Stimulated activated CD8-positive, alpha-beta memory T cell treated with anti-CD3 and anti-CD28 coated beads, Interleukin-15, amount 100 ng/mL, for 48 hours (primary cell): ENCODE data around the gene NDUFC1.
A peak's percentile ranks its signal among the peaks of the same experiment; 100 is the strongest.
"Not testable (repeated sequence)": the region's sequence is repeated elsewhere in the genome, so short reads cannot be mapped to it uniquely, and the experiment has no call there.

ENCODE experiments used
- DNase-seq, 2 donors: peaks; one replicate each; pipeline ENCODE4 v3.0.0-alpha.2; 2020; ENCODE audit warnings: low read depth in 2 of 2

Gene NDUFC1

DNA sequence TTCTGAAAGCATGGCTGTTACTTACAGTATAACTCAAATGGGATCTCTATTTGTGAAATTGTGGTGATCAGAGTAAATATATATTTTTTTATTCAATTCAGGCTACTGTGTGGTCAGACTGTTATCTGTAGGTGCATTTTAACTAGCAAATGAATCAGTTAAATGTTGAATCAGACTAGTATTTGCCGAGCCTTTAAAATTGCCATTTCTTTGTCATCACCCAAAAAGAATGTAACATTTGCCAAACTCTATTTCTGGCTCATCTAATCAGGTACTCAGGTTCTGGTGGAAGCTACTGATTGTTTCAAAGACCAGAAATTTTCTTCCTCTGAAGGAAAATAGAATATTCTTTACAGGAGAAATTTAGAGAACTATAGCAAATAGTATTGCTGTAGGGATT is 2.7 kb downstream of the NDUFC1 start:
- DNase-seq, result no peak

- DNase-seq, result no peak
Measured at GRCh38 chr4:139297001-139297410, 5.3 kb downstream of the NDUFC1 start.

- no peak for DNase-seq
Measured at GRCh38 chr4:139295942-139296299, 6.4 kb downstream of the NDUFC1 start.

DNA sequence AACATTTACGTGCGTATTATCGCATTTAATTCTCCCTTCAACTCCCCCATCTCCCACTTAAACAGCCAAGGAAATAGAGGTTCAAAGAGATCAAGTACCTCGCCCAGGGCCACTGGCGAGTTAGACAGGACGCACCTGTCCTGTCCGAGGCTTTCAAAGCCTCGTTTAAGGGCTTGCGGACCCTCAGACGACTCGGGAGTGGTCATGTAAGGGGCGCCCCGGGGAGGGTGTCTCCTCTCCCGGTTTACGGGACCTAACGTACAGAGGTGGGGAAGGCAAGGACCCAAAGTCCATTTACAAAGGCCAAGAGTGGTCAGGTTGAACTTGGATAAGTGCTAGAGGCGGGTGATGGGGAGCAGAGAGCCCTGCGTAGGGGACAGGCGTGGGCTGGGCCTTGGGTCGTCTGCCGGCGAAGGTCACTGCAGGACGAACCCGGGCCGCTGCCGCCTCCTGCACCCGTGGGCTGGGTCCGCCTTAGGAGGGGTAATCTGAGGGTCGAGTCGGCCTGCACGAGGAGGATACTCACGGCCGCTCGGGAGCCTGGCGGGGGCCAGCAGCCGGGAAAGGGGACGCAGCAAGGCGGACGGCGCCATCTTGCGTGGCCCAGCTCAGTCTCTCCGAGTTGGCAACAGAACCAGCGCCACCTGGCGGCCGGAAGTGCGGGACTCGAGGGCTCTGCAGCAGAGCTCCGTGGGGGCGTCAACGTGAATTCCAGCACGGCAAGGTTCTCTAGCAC is 6.9 kb downstream of the NDUFC1 start:
- peak; percentile 92 to 94 for DNase-seq

GRCh38 chr4:139286186-139286698 is 16.0 kb downstream of the NDUFC1 start:
- no peak for DNase-seq

GRCh38 chr4:139282721-139283075 is 19.6 kb downstream of the NDUFC1 start:
- no peak for DNase-seq

DNA sequence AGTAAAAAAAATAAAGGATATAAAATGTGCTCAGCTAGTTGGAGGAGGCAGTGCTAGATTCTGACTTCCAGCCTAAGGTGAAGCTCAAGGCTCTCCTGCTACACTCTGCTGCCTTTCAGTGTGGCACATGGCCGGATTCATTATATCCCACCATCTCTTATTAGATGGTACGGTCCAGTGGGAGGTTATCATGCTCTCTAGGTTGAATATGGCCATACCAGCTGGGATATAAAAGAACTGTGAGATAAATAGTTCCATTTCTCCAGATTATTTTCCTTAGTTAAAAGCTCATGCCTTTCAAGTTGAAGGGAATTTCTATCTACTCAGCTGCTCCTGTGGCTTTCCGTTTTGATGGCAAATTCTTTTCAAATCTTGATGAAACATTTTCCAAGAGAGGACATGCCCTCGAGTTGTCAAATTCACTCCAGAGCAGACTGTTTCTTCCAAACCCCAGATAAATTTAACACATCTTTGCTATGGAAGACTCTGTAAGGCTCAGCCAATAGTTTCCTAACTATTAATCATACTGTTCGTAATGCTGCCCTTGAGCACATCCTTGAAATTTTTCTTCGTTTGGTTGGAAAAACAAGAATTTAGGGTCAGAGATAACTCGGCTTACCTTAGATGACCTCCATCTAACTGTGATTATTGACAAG is 20.1 kb downstream of the NDUFC1 start:
- DNase-seq, result no peak

GRCh38 chr4:139279760-139280620 is 22.3 kb downstream of the NDUFC1 start, which contains the start of gene MGARP:
TSS of gene MGARP (minus strand) at chr4:139280225. CDS start at chr4:139280158, 67 bp downstream.
- no peak for DNase-seq

GRCh38 chr4:139278912-139279759 is 23.1 kb downstream of the NDUFC1 start:
- DNase-seq, result no peak

- no peak for DNase-seq
Measured at GRCh38 chr4:139278485-139278884, 23.8 kb downstream of the NDUFC1 start.

GRCh38 chr4:139275281-139275735 is 27.0 kb downstream of the NDUFC1 start:
- no peak for DNase-seq

GRCh38 chr4:139274790-139275189 is 27.5 kb downstream of the NDUFC1 start:
- no peak for DNase-seq

- DNase-seq, result no peak
Measured at GRCh38 chr4:139273835-139274234, 28.4 kb downstream of the NDUFC1 start.

- no peak for DNase-seq
Measured at GRCh38 chr4:139267301-139267700, 35.0 kb downstream of the NDUFC1 start.

DNA sequence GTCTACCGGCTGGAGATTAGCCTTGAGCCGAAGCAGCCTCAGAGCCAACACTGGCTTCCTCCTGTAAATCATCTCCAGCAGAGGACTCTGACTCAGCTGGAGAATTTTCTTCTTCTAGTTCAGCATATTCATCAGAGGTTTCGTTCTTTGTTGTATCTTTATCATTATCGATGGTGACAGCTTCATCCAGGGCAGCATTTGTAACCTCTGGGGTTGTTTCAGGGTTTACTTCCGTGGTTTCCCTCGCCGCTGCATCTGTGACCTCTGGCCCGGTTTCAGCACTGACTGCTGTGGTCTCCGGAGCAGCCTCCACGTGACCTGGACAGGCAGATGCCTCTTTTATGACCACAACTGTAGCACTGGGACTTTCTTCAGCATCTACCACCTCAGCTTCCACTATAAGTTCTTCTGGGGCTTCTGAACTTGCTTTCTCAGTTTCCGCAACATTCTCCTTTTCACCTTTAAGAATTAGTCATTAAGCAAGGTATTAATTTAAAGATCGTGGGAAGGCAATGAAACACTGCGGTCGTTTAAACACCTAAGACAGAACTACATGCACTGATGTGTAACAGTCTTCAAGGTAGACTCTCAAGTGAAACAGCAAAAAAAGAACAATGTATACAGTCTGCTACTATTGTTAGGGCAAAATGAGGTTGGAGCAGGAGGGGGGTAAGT is 35.6 kb downstream of the NDUFC1 start:
- peak; percentile 83 to 85 for DNase-seq

DNA sequence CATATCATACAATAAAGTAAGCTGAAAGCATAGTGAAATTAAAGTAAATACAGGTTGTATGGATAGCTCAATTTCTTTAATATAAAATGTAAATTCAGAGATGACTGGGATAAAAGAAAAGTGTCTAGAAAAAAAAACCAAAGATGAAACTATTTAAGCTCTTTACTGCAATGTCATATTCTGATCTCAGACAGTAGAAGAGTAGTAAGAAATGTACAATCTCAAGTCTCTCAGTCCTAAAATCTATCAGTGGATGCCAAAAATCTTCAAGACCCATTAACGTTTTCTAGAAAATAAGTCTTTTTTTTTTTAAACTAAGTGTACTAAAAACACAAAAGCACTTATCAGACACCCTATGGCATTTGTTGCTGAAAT is 36.1 kb downstream of the NDUFC1 start:
- DNase-seq, result no peak

GRCh38 chr4:139265654-139266053 is 36.6 kb downstream of the NDUFC1 start:
- no peak for DNase-seq

- DNase-seq, result no peak
Measured at GRCh38 chr4:139256349-139256748, 45.9 kb downstream of the NDUFC1 start.

DNA sequence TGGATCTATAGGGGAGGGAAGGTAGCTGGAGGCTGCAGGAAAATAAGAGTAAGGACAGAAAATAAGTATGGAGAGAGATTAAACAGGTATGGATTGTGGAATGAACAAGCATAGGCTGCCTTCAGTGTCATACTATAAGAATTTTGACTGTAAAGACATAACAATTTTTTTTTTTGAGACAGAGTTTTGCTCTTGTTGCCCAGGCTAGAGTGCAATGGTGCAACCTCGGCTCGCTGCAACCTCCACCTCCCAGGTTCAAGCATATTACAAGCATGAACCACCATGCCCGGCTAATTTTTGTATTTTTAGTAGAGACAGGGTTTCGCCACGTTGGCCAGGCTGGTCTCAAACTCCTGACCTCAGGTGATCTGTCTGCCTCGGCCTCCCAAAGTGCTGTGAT is 46.7 kb downstream of the NDUFC1 start:
- DNase-seq, result not testable (repeated sequence)

DNA sequence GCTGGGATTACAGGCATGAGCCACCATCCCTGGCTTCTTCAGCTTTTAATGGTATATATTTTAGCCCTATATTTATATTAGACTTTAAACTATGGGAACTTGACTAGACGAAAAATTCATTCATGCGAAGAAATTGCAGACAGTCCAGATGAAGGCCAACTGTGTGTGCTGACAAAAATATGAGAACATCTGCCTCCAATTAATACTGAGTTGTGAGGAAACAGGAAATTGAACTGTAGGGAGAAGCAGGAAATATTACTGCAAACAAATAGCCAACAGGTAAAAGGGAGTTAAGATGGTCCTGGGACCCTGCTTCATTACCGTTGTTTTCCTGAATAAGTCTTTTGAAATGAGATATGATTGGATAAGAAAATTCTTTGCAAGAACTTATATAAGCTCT is 48.6 kb downstream of the NDUFC1 start:
- no peak for DNase-seq

DNA sequence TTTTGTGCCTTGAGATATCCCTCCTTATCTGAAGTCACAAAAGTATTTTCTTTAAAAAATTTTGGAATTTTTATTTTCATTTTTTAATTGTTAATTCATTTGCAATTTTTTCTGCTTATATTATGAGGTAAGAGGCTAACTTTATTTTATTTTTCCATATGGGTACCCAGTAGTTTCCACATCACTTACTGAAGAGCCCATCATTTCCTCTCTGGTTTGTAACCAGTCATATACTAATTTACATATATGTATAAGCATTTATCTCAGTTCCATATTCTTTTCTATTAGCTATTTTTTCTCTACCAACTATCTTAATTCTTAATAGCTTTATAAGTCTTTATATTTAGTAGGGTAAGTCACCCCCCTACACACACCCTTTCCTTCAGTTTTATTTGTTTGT is 49.2 kb downstream of the NDUFC1 start:
- no peak for DNase-seq
